Mesangial cell (primary cell): ENCODE data around the gene ANTXR1. TPM values are rescaled to one million over a fixed set of nuclear protein-coding genes. Genes with fewer than 3 reads are reported as not detected.

ENCODE experiments used
- total RNA-seq: library from RNA; depleted of rRNA; stranded (reverse); fragments of >200 nt; gene quantifications from 2 replicates; pipeline ENCODE4 v1.2.3, GENCODE V29; 2015

ANTXR1 gene
- total RNA-seq = 23.1 and 40.9 TPM in 2 replicates

GRCh38 chr2:69013142-69013839 lies at the start of gene ANTXR1:
ANTXR1 (plus strand) TSS chr2:69013179; CDS start chr2:69013500, 321 bp downstream.

GRCh38 chr2:68974251-68974650 lies 38.7 kb upstream of the ANTXR1 start, which contains the start of gene GKN1:
GKN1 (plus strand) TSS chr2:68974636; CDS start chr2:68974678, 42 bp downstream.

Other genes with a start within 250 kb of the ANTXR1 start
- gene BMP10, start 141.8 kb upstream of the ANTXR1 start, total RNA-seq = not detected in 2 replicates
- gene GKN2, start 60.3 kb upstream of the ANTXR1 start, total RNA-seq = not detected in 2 replicates
- gene GKN1, start 38.5 kb upstream of the ANTXR1 start, total RNA-seq = not detected in 2 replicates